ENCODE measurements around the gene NACC1. TPM values are rescaled to one million over a fixed set of nuclear protein-coding genes. Genes with fewer than 3 reads are reported as not detected.
A peak's percentile ranks its signal among the peaks of the same experiment; 100 is the strongest.

NACC1 gene
- total and polyA plus RNA-seq, 2 of the 13 experiments (the other 11 are each of a cell fraction or from before 2014, with no cell fraction given) = 31.8 to 42.3 TPM

GRCh38 chr19:13101590-13102415 lies 16.3 kb upstream of the NACC1 start (continued):
- TF ChIP-seq ZBTB4 (CRISPR knock-in tag; IDR thresholded peaks at IDR 0.05; ENCODE audit: borderline replicate concordance) = 0 out of 2 replicates have a peak, but pooled peaks have one; percentile 17
- no peak for TF ChIP-seq RERE (CRISPR knock-in tag; IDR thresholded peaks at IDR 0.05; ENCODE audit: low read depth)
- TF ChIP-seq ZNF431 (CRISPR knock-in tag; IDR thresholded peaks at IDR 0.05; ENCODE audit: borderline replicate concordance, low read depth) = no peak
- no peak for TF ChIP-seq ZBTB20 (CRISPR knock-in tag; IDR thresholded peaks at IDR 0.05; ENCODE audit: borderline replicate concordance, low read depth)
- TF ChIP-seq FOXA1 (IDR thresholded peaks at IDR 0.05) = no peak
- peak; percentile 55 for TF ChIP-seq FOXA1 (CRISPR knock-in tag; IDR thresholded peaks at IDR 0.05)
- no peak for TF ChIP-seq CTCF (CRISPR knock-in tag; IDR thresholded peaks at IDR 0.05)
- TF ChIP-seq MTF2 (CRISPR knock-in tag; IDR thresholded peaks at IDR 0.05; ENCODE audit: borderline replicate concordance) = no peak
- no peak for TF ChIP-seq FOXJ3 (CRISPR knock-in tag; IDR thresholded peaks at IDR 0.05; ENCODE audit: borderline replicate concordance)
- no peak for TF ChIP-seq PRDM4 (CRISPR knock-in tag; IDR thresholded peaks at IDR 0.05; ENCODE audit: borderline replicate concordance)
- no peak for TF ChIP-seq CC2D1A (CRISPR knock-in tag; IDR thresholded peaks at IDR 0.05)
- TF ChIP-seq ZNF367 (CRISPR knock-in tag; IDR thresholded peaks at IDR 0.05; ENCODE audit: borderline replicate concordance) = no peak
- no peak for TF ChIP-seq PBX3 (CRISPR knock-in tag; IDR thresholded peaks at IDR 0.05; ENCODE audit: borderline replicate concordance)

Data from HepG2 (cell line).